ENCODE data around the gene ANO7.

The ANO7 gene, protein sequence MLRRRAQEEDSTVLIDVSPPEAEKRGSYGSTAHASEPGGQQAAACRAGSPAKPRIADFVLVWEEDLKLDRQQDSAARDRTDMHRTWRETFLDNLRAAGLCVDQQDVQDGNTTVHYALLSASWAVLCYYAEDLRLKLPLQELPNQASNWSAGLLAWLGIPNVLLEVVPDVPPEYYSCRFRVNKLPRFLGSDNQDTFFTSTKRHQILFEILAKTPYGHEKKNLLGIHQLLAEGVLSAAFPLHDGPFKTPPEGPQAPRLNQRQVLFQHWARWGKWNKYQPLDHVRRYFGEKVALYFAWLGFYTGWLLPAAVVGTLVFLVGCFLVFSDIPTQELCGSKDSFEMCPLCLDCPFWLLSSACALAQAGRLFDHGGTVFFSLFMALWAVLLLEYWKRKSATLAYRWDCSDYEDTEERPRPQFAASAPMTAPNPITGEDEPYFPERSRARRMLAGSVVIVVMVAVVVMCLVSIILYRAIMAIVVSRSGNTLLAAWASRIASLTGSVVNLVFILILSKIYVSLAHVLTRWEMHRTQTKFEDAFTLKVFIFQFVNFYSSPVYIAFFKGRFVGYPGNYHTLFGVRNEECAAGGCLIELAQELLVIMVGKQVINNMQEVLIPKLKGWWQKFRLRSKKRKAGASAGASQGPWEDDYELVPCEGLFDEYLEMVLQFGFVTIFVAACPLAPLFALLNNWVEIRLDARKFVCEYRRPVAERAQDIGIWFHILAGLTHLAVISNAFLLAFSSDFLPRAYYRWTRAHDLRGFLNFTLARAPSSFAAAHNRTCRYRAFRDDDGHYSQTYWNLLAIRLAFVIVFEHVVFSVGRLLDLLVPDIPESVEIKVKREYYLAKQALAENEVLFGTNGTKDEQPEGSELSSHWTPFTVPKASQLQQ

GRCh38 chr2:241188361-241189092, at the start of gene ANO7:
TSS of gene ANO7 (plus strand) at chr2:241188677. CDS start at chr2:241190064, 1,387 bp downstream.
- Histone ChIP-seq H3K9me3 (ENCODE audit: control insufficient read depth, insufficient read depth, low read length) (no peaks in the 10 kb centered on the region), H3K4me3 (ENCODE audit: low read length) (peak within 1 kb of the TSS; percentile 44), H3K27me3 (ENCODE audit: control insufficient read depth, low read length) (peaks cover 3% of the 10 kb centered on the region; the same call in 1 of the 2 replicates), H3K27ac (ENCODE audit: low read depth, low read length) (no peak within 1 kb of the TSS), H4K20me1 (ENCODE audit: control insufficient read depth, insufficient read depth, low read depth, low read length) (no peaks in the 10 kb centered on the region), H3K4me2 (ENCODE audit: low read length) (peak within 1 kb of the TSS; percentile 65), H3F3A (ENCODE audit: control insufficient read depth, insufficient read depth) (no peaks in the 10 kb centered on the region), H3K79me2 (ENCODE audit: control insufficient read depth, low read length) (no peaks in the 10 kb centered on the region), H3K36me3 (ENCODE audit: control insufficient read depth, low read length) (no peaks in the 10 kb centered on the region), H3K9me2 (replicated peaks; ENCODE audit: control insufficient read depth, low read length) (no peaks in the 10 kb centered on the region), H3K4me1 (ENCODE audit: control insufficient read depth, low read length) (peaks cover 12% of the 10 kb centered on the region)
- TF ChIP-seq CTCF (IDR thresholded peaks at IDR 0.05; ENCODE audit: low read depth, low read length, poor library complexity, severe bottlenecking): no peak

DNA sequence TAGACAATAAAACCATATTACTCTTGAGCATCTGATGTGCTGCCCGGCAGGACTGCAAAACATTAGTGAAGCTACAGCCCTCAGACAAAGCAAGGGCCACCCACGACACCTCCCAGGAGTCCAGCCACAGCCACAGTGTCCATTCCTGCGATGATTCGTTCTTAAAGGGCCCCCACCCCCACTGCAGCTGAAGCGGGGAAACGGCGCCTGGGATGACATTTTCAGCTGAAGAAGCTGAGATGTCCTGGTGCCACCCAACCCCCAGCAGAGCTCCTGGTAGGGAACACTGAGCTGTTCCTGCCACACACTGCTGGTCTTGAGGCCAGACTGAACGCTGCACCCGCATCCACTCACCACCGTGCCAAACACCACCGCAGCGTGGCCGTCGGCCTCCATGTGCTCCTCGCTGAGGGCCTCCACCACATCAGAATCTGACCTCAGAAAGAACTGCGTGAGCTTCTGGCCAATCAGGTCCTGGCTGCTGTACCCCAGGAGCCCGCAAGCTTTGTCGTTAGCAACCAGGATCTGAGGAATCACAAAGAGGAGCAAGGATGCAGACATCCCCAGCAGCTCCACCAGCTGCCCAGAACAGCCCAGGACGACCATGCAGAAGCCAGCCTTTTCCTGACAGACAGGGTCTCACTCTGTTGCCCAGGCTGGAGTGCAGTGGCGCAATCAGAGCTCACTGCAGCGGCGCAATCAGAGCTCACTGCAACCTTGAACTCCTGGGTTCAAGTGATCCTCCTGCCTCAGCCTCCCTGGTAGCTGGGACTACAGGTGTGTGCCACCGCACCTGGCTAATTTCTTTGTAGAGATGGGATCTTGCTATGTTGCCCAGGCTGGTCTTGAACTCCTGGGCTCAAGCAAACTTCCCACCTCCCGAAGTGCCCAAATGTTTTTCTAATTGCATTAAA, 48.7 kb upstream of the ANO7 start:
- no peaks in the 10 kb centered on the region for H3K27me3 ChIP-seq (ENCODE audit: control insufficient read depth, low read length)

More for the DNA sequence above, 48.7 kb upstream of the ANO7 start:
- Histone ChIP-seq H3K4me2 (ENCODE audit: low read length) (no peak overlapping the region), H3K4me3 (ENCODE audit: low read length) (no peak overlapping the region), H3K79me2 (ENCODE audit: control insufficient read depth, low read length) (peaks cover 26% of the 10 kb centered on the region), H4K20me1 (ENCODE audit: control insufficient read depth, insufficient read depth, low read depth, low read length) (no peaks in the 10 kb centered on the region), H3F3A (ENCODE audit: control insufficient read depth, insufficient read depth) (no peaks in the 10 kb centered on the region), H3K9me3 (ENCODE audit: control insufficient read depth, insufficient read depth, low read length) (no peaks in the 10 kb centered on the region), H3K27ac (ENCODE audit: low read depth, low read length) (no peak overlapping the region), H3K4me1 (ENCODE audit: control insufficient read depth, low read length) (no peaks in the 10 kb centered on the region), H3K36me3 (ENCODE audit: control insufficient read depth, low read length) (peaks cover 64% of the 10 kb centered on the region), H3K9me2 (replicated peaks; ENCODE audit: control insufficient read depth, low read length) (no peaks in the 10 kb centered on the region)
- no peak for TF ChIP-seq EZH2phosphoT487 (IDR thresholded peaks at IDR 0.05; ENCODE audit: borderline replicate concordance, low read length)
- no peak for TF ChIP-seq CTCF (IDR thresholded peaks at IDR 0.05; ENCODE audit: low read depth, low read length, poor library complexity, severe bottlenecking)

Measured in DOHH2 (cell line).